Ishikawa (cell line): ENCODE results near the gene MAML2.

Experiments used
- CEBPB ChIP-seq: IDR thresholded peaks from 2 replicates; pipeline ENCODE4 v1.6.1; 2012
- CREB1 ChIP-seq: IDR thresholded peaks from 2 replicates; pipeline ENCODE4 v1.6.1; 2012; ENCODE audit warnings: low read depth
- EP300 ChIP-seq: IDR thresholded peaks from 2 replicates; pipeline ENCODE4 v1.6.1; 2012; ENCODE audit warnings: borderline replicate concordance
- FOXM1 ChIP-seq: IDR thresholded peaks from 2 replicates; pipeline ENCODE4 v1.6.1; 2012; ENCODE audit warnings: low read depth, borderline replicate concordance
- RAD21 ChIP-seq: IDR thresholded peaks from 2 replicates; pipeline ENCODE4 v1.6.1; 2012; ENCODE audit warnings: low read depth
- TCF12 ChIP-seq: IDR thresholded peaks from 2 replicates; pipeline ENCODE4 v1.6.1; 2012; ENCODE audit warnings: low read depth
- YY1 ChIP-seq: IDR thresholded peaks from 2 replicates; pipeline ENCODE4 v1.6.1; 2012; ENCODE audit warnings: low read depth
- TF ChIP-seq, protein P1 (sequence below): IDR thresholded peaks from 2 replicates; pipeline ENCODE4 v1.6.1; 2012
- TF ChIP-seq, protein P2 (sequence below): IDR thresholded peaks from 2 replicates; pipeline ENCODE4 v1.6.1; 2012

- TF ChIP-seq EP300 (no peak), FOXM1 (no peak), CEBPB (no peak), RAD21 (no peak), YY1 (no peak), CREB1 (no peak), TCF12 (no peak)
- TF ChIP-seq, protein P1, sequence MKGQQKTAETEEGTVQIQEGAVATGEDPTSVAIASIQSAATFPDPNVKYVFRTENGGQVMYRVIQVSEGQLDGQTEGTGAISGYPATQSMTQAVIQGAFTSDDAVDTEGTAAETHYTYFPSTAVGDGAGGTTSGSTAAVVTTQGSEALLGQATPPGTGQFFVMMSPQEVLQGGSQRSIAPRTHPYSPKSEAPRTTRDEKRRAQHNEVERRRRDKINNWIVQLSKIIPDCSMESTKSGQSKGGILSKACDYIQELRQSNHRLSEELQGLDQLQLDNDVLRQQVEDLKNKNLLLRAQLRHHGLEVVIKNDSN = no peak
- TF ChIP-seq, protein P2, sequence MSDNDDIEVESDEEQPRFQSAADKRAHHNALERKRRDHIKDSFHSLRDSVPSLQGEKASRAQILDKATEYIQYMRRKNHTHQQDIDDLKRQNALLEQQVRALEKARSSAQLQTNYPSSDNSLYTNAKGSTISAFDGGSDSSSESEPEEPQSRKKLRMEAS = no peak
These were observed 190.4 kb downstream of the MAML2 start for GRCh38 chr11:96152623-96153022.
